Adrenal gland (tissue), 12 donors: ENCODE data around the gene JAKMIP2. TPM values are rescaled to one million over a fixed set of nuclear protein-coding genes. Genes with fewer than 3 reads are reported as not detected.

ENCODE experiments used
- DNase-seq, 7 donors: peaks; one replicate each; pipeline ENCODE4 v3.0.0-alpha.2; 2019 to 2020
- H3K27ac ChIP-seq, 5 donors: fragments of 200-600 bp; sonication (generic) in 4 of 5; 1 replicate in 3 of 5; 2 replicates in 2 of 5; pipeline versions ENCODE4 v1.5.1 to v1.8.0; 2016 to 2020; ENCODE audit warnings: mild to moderate bottlenecking in 1 of 5
- H3K27me3 ChIP-seq: fragments of 200-600 bp; 2 replicates; pipeline ENCODE4 v1.8.0; 2021
- H3K36me3 ChIP-seq, 2 donors: fragments of 200-600 bp; replicated peaks in 1 of 2; 1 replicate in 1 of 2; 2 replicates in 1 of 2; pipeline versions ENCODE4 v1.5.1 to v1.8.0; 2018 to 2022
- H3K4me1 ChIP-seq, 2 donors: fragments of 200-600 bp; replicated peaks in 1 of 2; 1 replicate in 1 of 2; 2 replicates in 1 of 2; pipeline versions ENCODE4 v1.5.1 to v1.8.0; 2018 to 2021
- H3K4me3 ChIP-seq, 4 donors: fragments of 200-600 bp; sonication (generic) in 3 of 4; one replicate each; pipeline ENCODE4 v1.5.1; 2016 to 2018
- H3K9me3 ChIP-seq, 3 donors: fragments of 200-600 bp; sonication (generic) in 1 of 3; replicated peaks in 1 of 3; 1 replicate in 2 of 3; 2 replicates in 1 of 3; pipeline versions ENCODE4 v1.5.1 to v1.8.0; 2016 to 2021
- CTCF ChIP-seq, 6 experiments: fragments of 450-650 bp in 4 of 6; fragments of 200-600 bp in 2 of 6; sonication (generic) in 1 of 6; IDR thresholded peaks; 1 replicate in 5 of 6; 2 replicates in 1 of 6; pipeline versions ENCODE4 v1.5.1 to v1.8.0; 2016 to 2021; ENCODE audit warnings: antibody characterized with exemption in 6 of 6, mild to moderate bottlenecking in 2 of 6, moderate library complexity in 1 of 6
- POLR2A ChIP-seq, 2 donors: fragments of 450-650 bp; IDR thresholded peaks; one replicate each; pipeline ENCODE4 v1.6.1; 2017; ENCODE audit warnings: antibody characterized with exemption in 2 of 2, mild to moderate bottlenecking in 2 of 2, moderate library complexity in 1 of 2
- WGBS, 4 donors: extraction: QIAGEN DNeasy Blood & Tissue Kit in 2 of 4; methylation state at CpG; one replicate each; pipeline versions ENCODE4 v1.1.5 to v1.1.7; 2013 to 2017; 5-methylcytosine and 5-hydroxymethylcytosine counted together
- intact Hi-C, 2 donors: fragments of 100-400 bp; cut with DNase I; formaldehyde crosslinking; loops; one replicate each; pipeline versions ENCODE4 v1.14.1 to v1.15.0; 2022 to 2023
- polyA plus RNA-seq, 3 donors: library from polyadenylated mRNA; stranded (reverse); fragments of 200-250 nt in 2 of 3; fragments of 350-450 nt in 1 of 3; fragmentation: Illumina TruSeq in 1 of 3; extraction: RNeasy Lipid Tissue Mini Kit (QIAGEN cat#74804) in 1 of 3; gene quantifications; one replicate each; pipeline ENCODE4 v1.2.3, GENCODE V29; 2013 to 2014
- total RNA-seq, 9 donors: library from RNA; depleted of rRNA in 4 of 9; stranded (reverse); fragments of >200 nt in 4 of 9; fragments of 120-200 nt in 1 of 9; fragmentation: NEBNext Ultra II Directional in 1 of 9; extraction: Animal tissue kit (Norgen Biotek cat#: 25700) in 1 of 9; gene quantifications; one replicate each; pipeline versions ENCODE4 v1.1.0 to v1.2.4, GENCODE V29; 2013 to 2023
- donor health status: healthy with polysubstance abuse.
- donor health status: Bipolar disorder and iron deficiency.
- donor health status: DM: yes; HTN: yes; CAD: no.
- donor health status: DM: no; HTN: no; CAD: no.
- donor health status: DM: no; HTN: no; CAD: no.
- donor health status: DM: yes; HTN: yes; CAD: no.

The JAKMIP2 gene
- total and polyA plus RNA-seq, 12 donors = 0.71 to 56.8 (median 4.0) TPM

GRCh38 chr5:147819261-147819770 is 36.8 kb upstream of the JAKMIP2 start:
- no peaks in the 10 kb centered on the region for H3K36me3 ChIP-seq
- intact Hi-C loops = no loop called here
- no peaks in the 10 kb centered on the region for H3K27me3 ChIP-seq
- DNase-seq = no peak
- TF ChIP-seq CTCF (IDR thresholded peaks at IDR 0.05) = no peak
- TF ChIP-seq POLR2A (IDR thresholded peaks at IDR 0.05) = no peak
- H3K9me3 ChIP-seq = no peaks in the 10 kb centered on the region
- 51 to 73% (median 55%) methylated on average over 1 of the region's 1 CpG for WGBS, 4 donors
- H3K27ac ChIP-seq = no peak overlapping the region
- H3K4me3 ChIP-seq = no peak overlapping the region
- no peaks in the 10 kb centered on the region for H3K4me1 ChIP-seq

GRCh38 chr5:147818290-147818689 is 35.8 kb upstream of the JAKMIP2 start:
- 38 to 50% (median 44%) methylated on average over 1 of the region's 1 CpG for WGBS, 4 donors
- Histone ChIP-seq H3K9me3 (no peaks in the 10 kb centered on the region), H3K36me3 (no peaks in the 10 kb centered on the region), H3K27ac (no peak overlapping the region), H3K4me3 (no peak overlapping the region), H3K4me1 (no peaks in the 10 kb centered on the region), H3K27me3 (no peaks in the 10 kb centered on the region)
- no peak for TF ChIP-seq CTCF (IDR thresholded peaks at IDR 0.05)
- TF ChIP-seq POLR2A (IDR thresholded peaks at IDR 0.05) = no peak
- DNase-seq = no peak
- intact Hi-C loops = no loop called here

- intact Hi-C loops = no loop called here
- no peaks in the 10 kb centered on the region for H3K4me1 ChIP-seq
- H3K4me3 ChIP-seq = no peak overlapping the region
- no peak for TF ChIP-seq POLR2A (IDR thresholded peaks at IDR 0.05)
- no peak for TF ChIP-seq CTCF (IDR thresholded peaks at IDR 0.05)
- no peaks in the 10 kb centered on the region for H3K36me3 ChIP-seq
- H3K9me3 ChIP-seq = no peaks in the 10 kb centered on the region
- H3K27me3 ChIP-seq = no peaks in the 10 kb centered on the region
- 75 to 86% (median 86%) methylated on average over 1 of the region's 1 CpG for WGBS, 4 donors
- no peak for DNase-seq
- H3K27ac ChIP-seq = no peak overlapping the region
These were observed 31.2 kb upstream of the JAKMIP2 start for GRCh38 chr5:147813696-147814095.

- H3K4me1 ChIP-seq = no peaks in the 10 kb centered on the region
- WGBS, 4 donors = 62 to 76% (median 67%) methylated on average over 5 of the region's 5 CpGs
- no peaks in the 10 kb centered on the region for H3K9me3 ChIP-seq
- intact Hi-C loops = no loop called here
- no peak overlapping the region for H3K27ac ChIP-seq
- H3K4me3 ChIP-seq = no peak overlapping the region
- no peaks in the 10 kb centered on the region for H3K36me3 ChIP-seq
- TF ChIP-seq POLR2A (IDR thresholded peaks at IDR 0.05) (no peak), CTCF (IDR thresholded peaks at IDR 0.05) (no peak)
- no peak for DNase-seq
- no peaks in the 10 kb centered on the region for H3K27me3 ChIP-seq
These were observed 27.5 kb upstream of the JAKMIP2 start for GRCh38 chr5:147809830-147810666.
